Measurements from ENCODE around the gene PTK6.

The PTK6 gene

GRCh38 chr20:63505723-63506122 lies 31.5 kb downstream of the PTK6 start:
- DNase-seq (ENCODE audit: low spot score): no peak

- DNase-seq (ENCODE audit: low spot score): no peak
Measured at GRCh38 chr20:63505281-63505680, 31.9 kb downstream of the PTK6 start.

GRCh38 chr20:63504642-63505041 lies 32.5 kb downstream of the PTK6 start:
- DNase-seq (ENCODE audit: low spot score): no peak

- no peak for DNase-seq (ENCODE audit: low spot score)
Measured at GRCh38 chr20:63503524-63503923, 33.7 kb downstream of the PTK6 start.

GRCh38 chr20:63502671-63503172 lies 34.5 kb downstream of the PTK6 start:
- no peak for DNase-seq (ENCODE audit: low spot score)

- DNase-seq (ENCODE audit: low spot score): no peak
Measured at GRCh38 chr20:63501818-63502670, 35.1 kb downstream of the PTK6 start.

- no peak for DNase-seq (ENCODE audit: low spot score)
Measured at GRCh38 chr20:63500902-63501817, 36.0 kb downstream of the PTK6 start.

- no peak for DNase-seq (ENCODE audit: low spot score)
Measured at GRCh38 chr20:63500151-63500901, 36.9 kb downstream of the PTK6 start.

- no peak for DNase-seq (ENCODE audit: low spot score)
Measured at GRCh38 chr20:63499338-63499969, 37.7 kb downstream of the PTK6 start.

- peak; percentile 63 for DNase-seq (ENCODE audit: low spot score)
Measured at GRCh38 chr20:63498960-63499337, 38.2 kb downstream of the PTK6 start, which contains the start of gene EEF1A2. TSS of gene EEF1A2 (minus strand) at chr20:63499083. CDS start at chr20:63497763, 1,320 bp downstream.

GRCh38 chr20:63497946-63498935 lies 38.9 kb downstream of the PTK6 start:
- peak; percentile 89 for DNase-seq (ENCODE audit: low spot score)

- no peak for DNase-seq (ENCODE audit: low spot score)
Measured at GRCh38 chr20:63497138-63497945, 39.8 kb downstream of the PTK6 start.

- DNase-seq (ENCODE audit: low spot score): no peak
Measured at GRCh38 chr20:63496596-63497120, 40.5 kb downstream of the PTK6 start.

GRCh38 chr20:63495741-63496595 lies 41.2 kb downstream of the PTK6 start:
- no peak for DNase-seq (ENCODE audit: low spot score)

GRCh38 chr20:63495167-63495720 lies 41.9 kb downstream of the PTK6 start:
- no peak for DNase-seq (ENCODE audit: low spot score)

GRCh38 chr20:63494420-63495166 lies 42.6 kb downstream of the PTK6 start:
- no peak for DNase-seq (ENCODE audit: low spot score)

- DNase-seq (ENCODE audit: low spot score): no peak
Measured at GRCh38 chr20:63494084-63494419, 43.1 kb downstream of the PTK6 start.
